Epithelial cell of proximal tubule (primary cell): Measurements from ENCODE around the gene CLEC1B. TPM values are rescaled to one million over a fixed set of nuclear protein-coding genes. Genes with fewer than 3 reads are reported as not detected.
"Not testable (repeated sequence)": the region's sequence is repeated elsewhere in the genome, so short reads cannot be mapped to it uniquely, and the experiment has no call there.

Experiments
- DNase-seq: peaks from one replicate; pipeline ENCODE4 v3.0.0-alpha.2; 2011; ENCODE audit warnings: low read depth
- H3K4me3 ChIP-seq: 2 replicates; pipeline ENCODE4 v1.5.1; 2011; ENCODE audit warnings: low read depth, mild to moderate bottlenecking, low read length
- total RNA-seq: library from RNA; depleted of rRNA; stranded (reverse); fragments of >200 nt; gene quantifications from 2 replicates; pipeline ENCODE4 v1.2.3, GENCODE V29; 2015
- TF ChIP-seq, protein P1 (sequence below): conservative IDR thresholded peaks from 2 replicates; pipeline ENCODE4 v1.5.1; 2012; ENCODE audit warnings: low read depth, mild to moderate bottlenecking, low read length

The CLEC1B gene
- total RNA-seq, 1 donor from 2014 or later: not detected

DNA sequence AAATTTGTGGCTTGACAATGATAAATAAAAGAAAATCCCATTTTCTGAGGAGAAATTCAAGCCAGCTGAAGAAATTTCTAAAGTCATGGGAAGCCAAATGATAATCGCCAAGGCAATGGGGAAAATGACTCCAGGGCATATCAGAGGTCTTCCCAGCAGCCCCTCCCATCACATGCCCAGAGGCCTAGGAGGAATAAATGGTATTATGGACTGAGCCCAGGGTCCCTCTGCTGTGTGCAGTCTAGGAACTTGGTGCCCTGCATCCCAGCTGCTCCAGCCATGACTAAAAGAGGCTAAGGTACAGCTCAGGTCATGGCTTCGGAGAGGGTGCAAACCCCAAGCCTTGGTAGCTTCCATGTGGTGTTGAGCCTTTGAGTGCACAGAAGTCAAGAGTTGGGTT is 23.3 kb downstream of the CLEC1B start:
- TF ChIP-seq, protein P1, sequence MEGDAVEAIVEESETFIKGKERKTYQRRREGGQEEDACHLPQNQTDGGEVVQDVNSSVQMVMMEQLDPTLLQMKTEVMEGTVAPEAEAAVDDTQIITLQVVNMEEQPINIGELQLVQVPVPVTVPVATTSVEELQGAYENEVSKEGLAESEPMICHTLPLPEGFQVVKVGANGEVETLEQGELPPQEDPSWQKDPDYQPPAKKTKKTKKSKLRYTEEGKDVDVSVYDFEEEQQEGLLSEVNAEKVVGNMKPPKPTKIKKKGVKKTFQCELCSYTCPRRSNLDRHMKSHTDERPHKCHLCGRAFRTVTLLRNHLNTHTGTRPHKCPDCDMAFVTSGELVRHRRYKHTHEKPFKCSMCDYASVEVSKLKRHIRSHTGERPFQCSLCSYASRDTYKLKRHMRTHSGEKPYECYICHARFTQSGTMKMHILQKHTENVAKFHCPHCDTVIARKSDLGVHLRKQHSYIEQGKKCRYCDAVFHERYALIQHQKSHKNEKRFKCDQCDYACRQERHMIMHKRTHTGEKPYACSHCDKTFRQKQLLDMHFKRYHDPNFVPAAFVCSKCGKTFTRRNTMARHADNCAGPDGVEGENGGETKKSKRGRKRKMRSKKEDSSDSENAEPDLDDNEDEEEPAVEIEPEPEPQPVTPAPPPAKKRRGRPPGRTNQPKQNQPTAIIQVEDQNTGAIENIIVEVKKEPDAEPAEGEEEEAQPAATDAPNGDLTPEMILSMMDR: no peak
- DNase-seq: no peak
- H3K4me3 ChIP-seq: no peak overlapping the region

- DNase-seq: not testable (repeated sequence)
Measured at GRCh38 chr12:9974731-9975130, 24.2 kb downstream of the CLEC1B start.

GRCh38 chr12:9973949-9974348 is 25.0 kb downstream of the CLEC1B start:
- TF ChIP-seq, protein P1: no peak
- DNase-seq: no peak
- no peak overlapping the region for H3K4me3 ChIP-seq

More at GRCh38 chr12:9974731-9975130, 24.2 kb downstream of the CLEC1B start:
- not testable (repeated sequence) for H3K4me3 ChIP-seq

- TF ChIP-seq, protein P1: no peak
- no peak for DNase-seq
- no peak within 1 kb of the TSS for H3K4me3 ChIP-seq
Measured at GRCh38 chr12:9971181-9971580, 27.7 kb downstream of the CLEC1B start, which contains the start of gene CLEC12A. CLEC12A (plus strand) TSS chr12:9971409; CDS start chr12:9971597, 188 bp downstream.

GRCh38 chr12:9969673-9970072 is 29.2 kb downstream of the CLEC1B start:
- DNase-seq: no peak
- no peak overlapping the region for H3K4me3 ChIP-seq
- TF ChIP-seq, protein P1: no peak

DNA sequence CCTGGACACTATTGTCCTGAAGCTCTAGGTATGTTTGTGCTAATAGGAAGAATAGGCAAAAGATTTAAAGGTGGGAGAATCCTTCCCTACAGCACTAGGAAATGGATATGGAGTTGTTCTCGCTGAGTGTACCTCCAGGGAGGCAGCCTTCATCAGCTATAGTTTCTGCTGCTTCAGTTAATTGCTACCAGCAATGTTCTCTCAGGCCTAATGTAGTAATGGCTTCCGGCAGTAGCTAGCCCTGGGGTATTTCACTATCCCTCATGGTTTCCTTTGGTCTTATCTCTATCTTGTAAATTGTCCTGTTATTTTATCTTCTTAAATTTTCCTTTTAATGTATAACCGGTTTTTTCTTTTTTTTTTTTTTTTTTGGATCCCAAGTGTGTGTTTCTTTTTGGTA is 37.0 kb downstream of the CLEC1B start:
- no peak overlapping the region for H3K4me3 ChIP-seq
- no peak for DNase-seq
- TF ChIP-seq, protein P1: no peak

DNA sequence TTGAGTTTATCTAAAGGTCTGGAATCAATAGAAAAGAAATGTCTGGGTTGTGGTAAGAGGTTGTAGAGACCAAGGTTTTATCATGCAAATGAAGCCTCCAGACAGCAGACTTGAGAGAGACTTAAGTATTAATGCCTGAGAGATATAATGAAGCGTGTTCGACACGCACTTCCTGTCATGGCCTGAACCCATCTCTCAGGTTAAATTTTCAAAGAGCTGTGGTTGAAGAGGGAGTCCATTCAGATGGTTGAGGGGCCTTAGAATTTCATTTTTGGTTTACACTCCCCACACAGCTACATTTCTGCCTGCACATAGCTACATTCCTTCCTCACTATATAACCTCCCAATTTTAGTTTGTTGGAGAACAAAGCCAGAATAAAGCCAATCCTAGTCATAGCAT is 37.8 kb downstream of the CLEC1B start:
- TF ChIP-seq, protein P1: no peak
- DNase-seq: no peak
- H3K4me3 ChIP-seq: no peak overlapping the region
